AG08395 (cell line): ENCODE data around the gene TTC39A.
"Not testable (repeated sequence)": the region's sequence is repeated elsewhere in the genome, so short reads cannot be mapped to it uniquely, and the experiment has no call there.

Experiments
- DNase-seq: peaks from one replicate; pipeline ENCODE4 v3.0.0; 2012; ENCODE audit warnings: mixed read lengths, low spot score

TTC39A gene

DNA sequence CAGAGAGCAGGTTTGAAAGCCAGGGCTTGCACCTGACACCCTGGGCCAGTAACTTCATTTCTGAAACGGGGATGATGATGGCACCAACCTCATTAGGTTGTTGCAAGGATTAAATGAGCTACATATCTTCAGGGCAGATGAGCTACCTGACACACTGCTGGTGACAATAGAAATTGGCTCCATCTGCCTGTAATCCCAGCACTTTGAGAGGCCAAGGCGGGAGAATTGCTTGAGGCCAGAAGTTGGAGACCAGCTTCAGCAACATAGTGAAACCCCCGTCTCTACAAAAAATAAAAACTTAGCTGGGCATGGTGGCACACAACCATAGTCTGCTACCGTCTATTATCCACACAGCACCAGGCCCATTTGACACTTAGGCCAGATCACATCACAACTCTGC is 6.3 kb upstream of the TTC39A start:
- DNase-seq, result no peak

DNA sequence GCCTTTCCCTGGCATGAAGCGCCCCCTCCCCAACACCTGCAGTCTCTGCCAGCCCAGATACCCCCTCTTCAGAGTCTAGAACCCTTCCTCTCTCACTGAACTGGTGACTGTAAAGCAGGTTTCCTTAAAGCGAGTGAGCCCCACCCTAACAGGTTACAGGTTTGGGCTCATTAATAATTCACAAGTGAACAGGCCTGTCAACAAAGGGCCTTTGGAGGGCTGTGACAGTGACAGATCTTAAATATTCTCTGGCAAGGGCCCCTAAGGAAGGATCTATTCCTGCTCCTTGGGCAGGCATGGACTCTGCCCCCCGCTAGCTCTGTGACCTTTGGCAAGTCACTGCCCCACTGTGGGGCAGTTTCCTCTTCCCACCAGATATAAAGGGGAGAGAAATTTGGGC is 5.6 kb upstream of the TTC39A start:
- no peak for DNase-seq

DNA sequence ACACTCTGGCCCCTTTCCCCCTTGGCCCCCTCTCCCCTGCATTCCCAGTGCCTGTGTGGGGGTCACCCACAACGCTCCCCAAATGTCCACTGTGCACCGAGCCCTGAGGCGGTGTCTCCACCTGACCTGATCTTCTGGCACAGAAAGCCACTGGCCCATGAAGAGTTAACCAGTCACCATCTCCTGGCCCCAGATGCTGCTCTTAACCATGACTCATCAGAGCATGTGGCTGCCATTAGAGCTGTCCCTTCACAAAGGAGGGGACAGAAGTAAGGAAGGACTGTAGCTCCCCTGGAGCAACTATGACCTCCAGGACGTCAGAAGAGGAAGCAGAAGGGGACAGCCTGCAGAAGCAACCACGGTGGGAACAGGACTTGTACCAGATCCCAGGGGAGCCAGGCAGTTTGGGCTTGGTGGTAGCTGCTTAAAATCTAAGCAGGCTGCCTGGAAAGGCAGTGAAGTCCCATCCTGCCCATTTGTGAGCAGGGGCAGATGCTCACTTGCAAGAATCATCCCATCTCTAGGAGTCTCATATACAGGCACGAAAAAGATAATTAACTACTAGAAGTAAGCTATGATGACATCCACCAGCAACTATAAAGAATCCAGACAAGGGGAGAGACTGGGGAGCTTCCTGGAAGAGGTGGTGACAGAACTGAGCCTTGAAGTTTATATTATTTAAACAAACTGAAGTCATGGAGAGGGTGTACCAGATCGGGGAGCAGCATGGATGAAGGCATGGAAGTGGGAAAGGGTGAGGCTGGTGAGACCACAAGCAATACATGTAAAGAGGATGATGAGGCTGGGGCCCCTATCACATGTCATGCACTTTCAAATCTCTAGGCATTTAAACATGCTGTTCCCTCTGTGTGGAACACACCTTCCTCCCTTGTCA is 1.1 kb upstream of the TTC39A start:
- DNase-seq, result peak; percentile 80

DNA sequence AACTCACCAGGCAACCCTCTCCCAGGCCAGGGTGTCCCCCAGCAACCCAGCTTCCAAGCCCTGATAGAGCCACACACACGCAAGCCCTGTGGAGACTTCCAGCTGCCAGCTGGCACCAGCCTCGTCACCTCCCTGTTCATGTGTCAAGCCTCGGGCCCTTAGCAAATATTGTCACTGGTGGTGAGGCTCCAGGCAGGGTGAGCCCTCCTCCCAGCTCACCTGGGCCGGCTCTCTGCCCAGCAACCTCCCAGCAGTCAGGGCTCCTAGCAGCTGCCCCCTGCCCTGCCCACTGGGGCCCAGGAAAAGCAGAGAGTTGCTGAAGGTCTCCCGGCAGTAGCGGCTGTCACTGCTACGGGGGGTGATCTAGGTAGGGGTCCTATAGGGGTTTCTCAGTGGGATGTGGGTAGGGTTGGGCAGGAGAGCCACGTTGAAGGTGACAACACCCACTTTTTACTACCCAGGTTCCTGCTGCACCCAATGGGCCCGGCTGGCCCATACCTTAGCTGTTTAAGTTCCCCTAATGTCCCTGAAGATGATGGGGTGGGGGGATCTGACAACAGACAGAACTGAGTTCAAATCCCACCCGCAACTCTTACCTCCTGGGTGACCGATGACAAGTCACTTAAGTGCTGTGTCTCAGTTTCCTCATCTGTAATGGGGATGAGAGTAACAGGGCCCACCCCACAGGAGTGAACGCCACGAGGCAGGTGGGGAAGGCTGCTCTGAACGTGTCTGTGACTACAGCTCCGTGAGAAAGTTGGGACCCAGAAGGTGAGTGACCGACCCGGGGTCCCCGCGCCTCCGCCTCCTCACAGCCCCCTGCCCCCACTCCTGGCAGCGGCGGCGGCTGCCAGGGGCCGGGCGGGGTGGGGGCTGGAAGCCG is 678 bp downstream of the TTC39A start:
- no peak for DNase-seq

DNA sequence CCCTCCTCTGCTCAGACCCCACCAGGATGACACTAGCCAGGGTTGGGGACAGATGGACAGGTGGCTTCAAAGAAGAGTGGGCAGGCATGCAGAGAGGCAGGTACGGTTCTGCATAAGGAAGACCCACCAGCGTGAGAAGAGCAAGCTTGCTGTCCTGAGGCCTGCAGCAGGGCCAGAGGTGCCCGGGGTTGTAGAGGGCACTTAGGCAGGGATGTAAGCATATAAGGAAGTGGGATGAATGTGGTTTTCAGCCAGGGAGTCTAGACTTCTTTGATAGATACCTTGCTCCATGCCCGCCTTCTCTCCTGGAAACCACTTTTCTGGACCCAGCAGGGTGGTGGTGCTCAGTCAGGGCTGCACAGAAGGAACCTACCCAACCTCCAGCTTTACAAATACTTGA is 1.4 kb downstream of the TTC39A start:
- no peak for DNase-seq

DNA sequence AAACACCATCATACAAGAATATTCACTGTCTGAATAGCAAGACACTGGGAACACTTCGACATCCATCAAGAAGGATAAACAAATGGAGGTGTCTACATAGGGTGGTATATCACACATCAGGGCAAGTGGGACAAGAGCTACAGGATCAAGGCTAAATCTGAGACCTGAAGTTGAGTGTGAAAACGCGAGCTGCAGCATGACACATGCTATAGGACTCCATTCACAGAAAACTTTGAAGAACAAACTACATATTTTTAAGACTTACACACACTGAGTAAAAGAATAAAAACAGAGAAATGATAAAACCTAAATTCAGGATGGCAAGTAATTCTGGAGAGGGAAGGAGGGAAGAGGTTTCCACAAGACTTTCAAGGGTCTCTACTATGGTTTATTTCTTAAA is 2.1 kb downstream of the TTC39A start:
- no peak for DNase-seq

DNA sequence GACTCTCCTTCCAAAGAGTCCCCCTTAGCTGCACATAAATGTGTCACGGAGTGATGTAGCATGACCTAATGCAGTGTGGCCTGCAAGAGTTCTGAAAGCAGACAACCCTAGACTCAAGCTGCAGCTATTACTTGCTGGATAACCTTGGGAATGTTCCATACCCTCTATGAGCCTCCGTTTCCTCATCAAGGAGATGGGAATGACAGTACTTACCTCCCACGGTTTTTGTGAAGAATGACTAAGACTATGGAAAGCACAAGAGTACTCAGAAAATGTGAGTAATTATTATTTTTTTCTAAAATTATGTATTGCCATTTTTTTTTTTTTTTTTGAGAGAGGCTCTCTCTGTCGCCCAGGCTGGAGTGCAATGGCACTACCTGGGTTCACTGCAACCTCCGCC is 3.0 kb downstream of the TTC39A start:
- DNase-seq, result peak; percentile 29

DNA sequence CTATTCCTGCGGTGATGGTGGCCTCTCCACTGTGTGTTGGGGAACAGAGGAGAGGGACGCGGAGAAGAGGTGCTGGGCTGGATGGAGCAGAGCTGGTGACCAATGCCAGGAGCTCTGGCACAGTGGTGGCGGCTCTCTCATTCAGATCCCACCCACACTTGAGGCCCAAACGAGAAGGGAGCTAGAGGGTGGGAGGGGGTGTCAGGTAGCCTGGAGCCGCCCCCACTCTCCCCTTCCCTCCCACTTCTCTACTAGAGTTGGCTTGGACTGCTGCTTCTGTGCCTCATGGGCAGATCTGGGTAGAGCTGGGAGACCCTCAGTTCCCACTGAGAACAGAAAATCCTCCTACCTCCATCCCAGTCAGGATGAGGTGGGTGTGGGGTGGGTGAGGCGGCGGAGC is 3.5 kb downstream of the TTC39A start:
- DNase-seq, result no peak

DNA sequence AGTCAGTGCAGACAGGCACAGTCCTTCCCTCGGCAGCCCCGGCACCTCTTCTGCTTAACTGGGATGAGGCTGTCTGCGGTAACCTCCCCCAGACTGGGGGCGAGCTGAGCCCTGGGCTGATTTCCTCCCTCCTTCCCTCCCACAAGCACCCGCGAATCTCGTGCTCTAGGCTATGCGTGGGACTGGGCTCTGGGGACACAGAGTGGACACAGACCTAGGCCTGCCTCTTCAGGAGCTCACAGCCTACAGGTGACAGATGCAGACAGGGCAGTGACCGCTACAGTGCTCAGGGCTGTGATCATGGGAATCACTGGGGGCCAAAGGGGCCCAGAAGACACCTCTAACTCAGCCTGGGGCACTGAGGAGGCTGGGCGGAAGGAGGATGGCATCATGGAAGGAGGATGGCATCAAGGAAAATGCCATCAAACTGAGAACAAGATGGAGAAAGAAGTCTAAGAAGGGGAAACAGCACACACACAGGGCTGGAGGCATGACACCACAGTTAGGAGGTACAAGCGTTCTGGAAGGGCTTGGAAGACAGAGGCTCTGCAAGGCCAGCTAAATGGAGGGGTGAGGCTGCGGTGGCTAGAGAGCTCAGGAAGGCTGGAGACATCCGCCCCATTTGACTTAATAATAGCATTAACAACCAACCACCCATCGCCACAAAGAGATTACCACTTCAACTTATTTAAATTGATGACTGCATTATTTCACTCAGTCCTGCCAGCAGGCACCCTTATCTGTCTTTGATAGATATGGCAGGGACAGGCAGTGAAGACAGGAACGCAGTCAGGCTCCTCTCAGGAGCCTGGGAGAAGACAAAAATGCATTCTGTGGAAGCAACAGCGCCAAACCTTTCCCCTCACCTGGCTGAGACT is 4.2 kb downstream of the TTC39A start:
- no peak for DNase-seq

DNA sequence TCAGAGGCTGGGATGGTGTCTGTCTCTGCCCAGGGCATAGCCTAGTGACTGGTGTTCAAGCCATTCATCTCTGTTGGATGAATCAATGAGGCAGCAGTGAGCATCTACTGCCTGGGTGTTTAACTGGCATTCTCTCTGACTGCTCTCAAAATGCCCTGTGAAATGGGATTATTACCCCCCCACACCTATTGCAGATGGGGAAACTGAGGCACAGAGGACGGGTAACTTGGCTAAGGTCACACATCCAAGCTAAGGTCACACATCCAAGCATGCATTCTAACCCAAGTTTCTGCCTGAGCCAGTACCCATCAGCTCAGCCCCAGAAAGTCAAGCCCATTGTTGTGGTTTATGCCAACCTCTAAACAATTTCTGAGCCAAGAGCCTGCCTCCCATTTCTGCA is 5.0 kb downstream of the TTC39A start:
- no peak for DNase-seq

DNA sequence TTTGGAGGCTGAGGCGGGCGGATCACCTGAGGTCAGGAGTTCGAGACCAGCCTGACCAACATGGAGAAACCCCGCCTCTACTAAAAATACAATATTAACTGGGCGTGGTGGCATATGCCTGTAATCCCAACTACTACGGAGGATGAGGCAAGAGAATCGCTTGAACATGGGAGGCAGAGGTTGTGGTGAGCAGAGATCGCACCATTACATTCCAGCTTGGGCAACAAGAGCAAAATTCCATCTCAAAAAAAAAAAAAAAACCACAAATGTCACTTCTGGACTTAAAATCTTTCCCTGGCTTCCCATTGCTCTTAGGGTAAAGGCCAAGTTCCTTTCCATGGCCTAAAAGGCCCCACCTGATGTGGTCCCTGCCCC is 5.4 kb downstream of the TTC39A start:
- not testable (repeated sequence) for DNase-seq

DNA sequence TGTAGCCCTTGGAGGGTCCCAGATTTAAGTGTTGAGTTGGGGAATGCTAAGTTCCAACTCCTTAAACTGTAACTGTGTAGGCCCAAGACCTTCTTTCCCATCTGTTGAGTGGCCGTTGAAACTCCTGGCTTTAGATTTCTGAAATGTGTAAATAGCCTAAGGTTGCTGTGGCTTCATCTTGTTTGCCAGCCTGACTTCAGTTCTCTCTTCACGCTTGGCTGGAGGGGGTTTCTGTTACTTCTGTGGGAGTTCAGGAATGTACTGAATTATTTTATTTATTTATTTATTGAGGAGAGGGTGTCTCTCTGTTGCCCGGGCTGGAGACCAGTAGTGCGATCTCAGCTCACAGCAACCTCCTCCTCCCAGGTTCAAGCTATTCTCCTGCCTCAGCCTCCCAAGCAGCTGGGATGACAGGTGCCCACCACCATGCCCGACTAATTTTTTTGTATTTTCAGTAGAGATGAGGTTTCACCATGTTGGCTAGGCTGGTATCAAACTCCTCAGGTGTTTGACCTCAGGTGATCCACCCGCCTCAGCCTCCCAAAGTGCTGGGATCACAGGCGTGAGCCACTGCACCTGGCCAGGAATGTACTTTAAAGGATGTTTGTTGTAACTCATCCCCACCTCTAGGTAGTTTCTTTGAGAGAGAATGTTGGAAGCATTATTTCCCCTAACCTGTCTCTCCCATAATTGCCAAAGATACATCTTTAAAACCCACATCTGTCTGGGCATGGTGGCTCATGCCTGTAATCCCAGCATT is 5.9 kb downstream of the TTC39A start:
- DNase-seq, result no peak

DNA sequence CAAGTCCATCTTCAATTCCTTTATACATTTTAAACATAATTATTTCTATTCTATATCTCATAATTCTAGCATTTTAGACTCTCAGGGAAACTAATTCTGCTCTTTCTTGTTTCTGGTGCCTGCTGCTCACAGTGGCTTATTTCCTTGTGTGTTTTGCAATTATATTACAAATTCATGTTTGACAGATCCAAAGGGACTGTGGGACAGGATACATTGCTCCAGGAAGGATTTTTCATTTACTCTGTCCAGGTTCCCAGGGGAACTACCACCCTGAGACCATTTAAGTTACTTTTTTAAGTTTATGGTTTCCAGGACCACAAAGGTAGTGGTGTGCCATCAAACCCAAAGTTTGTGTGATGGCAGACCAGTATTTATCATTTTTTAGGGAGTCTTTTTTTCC is 6.6 kb downstream of the TTC39A start:
- no peak for DNase-seq

DNA sequence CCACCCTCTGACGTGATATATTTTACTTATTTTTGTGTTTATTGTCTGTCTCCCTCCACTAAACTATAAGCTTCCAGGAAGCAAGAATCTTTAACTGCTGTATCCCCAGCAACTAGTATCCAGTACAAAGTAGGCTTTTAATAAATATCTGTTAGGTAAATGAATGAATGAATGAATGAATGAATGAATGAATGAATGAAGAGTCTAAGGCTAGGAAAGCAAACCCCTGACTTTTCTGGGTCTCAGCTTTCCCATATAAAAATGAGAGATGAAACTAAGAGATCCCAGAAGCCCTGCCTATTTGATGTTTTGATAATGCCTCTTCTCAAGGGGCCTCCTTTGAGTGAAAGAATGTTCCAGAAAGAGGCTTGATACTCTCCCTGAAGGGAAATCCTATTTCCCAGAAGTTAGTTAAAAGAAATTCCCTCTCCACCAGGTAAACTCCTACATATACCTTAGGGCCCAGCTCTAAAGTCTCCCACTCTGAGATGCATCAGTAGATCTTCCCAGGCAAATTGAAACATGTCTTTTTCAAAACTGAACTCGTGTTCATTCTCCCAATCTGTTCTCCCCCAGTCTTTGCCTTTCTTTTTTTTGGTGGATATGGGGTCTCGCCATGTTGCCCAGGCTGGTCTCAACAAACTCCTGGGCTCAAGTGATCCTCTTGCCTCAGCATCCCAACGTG is 7.8 kb downstream of the TTC39A start:
- no peak for DNase-seq

DNA sequence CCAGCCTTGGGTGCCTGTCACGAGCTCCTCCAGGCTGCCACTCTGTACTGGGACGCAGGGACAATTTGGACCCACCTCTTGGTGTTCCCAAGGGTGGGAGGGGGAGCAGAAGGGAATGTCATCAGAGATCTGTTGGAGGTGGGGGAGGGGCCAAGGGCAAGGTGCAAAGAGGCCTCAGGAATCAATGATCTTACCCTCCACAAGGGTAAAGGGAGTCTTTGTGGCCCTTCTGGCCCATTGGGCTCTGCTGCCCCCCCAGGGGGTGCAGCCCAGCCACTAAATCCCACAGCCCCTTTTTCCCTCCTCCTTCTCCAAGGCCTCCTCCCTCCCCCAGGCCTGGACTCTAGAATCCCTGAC is 8.5 kb downstream of the TTC39A start:
- no peak for DNase-seq

DNA sequence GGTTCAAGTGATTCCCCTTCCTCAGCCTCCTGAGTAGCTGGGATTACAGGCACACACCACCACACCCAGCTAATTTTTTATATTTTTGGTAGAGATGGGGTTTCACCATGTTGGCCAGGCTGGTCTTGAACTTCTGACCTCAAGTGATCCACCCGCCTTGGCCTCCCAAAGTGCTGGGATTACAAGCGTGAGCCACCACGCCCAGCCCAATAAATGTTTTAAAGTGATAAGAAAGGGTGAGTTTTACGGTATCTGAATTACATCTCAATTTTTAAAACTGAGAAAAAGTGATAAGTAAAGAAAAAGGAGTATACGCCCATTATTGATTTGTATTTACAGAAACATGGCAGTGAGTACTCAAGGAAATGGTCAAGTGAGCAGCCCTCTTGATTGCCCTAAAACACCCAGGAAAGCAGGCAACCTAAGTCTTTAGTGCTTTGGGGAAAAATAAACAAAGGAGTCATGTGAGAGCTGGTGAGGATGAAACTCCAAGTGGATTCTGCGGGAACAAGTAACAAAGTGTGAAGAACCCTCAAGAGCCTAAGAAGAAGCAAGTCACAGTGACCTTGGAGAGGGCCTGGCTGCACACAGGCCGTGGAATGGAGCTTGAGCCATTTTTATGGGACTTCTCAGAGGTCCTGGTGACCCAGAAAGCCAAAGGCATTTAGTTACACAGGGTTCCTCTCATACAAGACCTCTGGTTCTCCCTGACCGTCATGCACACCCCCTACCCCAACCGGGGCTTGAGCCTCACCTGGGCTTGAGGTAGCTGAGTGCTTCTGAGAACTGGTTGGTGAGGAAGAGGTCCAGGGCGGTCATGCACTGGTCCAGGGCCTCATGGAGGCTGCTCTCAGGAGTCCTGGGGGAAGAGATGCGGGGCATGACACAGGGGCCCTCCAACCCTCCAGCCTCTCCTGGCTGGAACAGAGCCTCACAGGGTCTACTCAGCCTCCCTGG is 9.1 kb downstream of the TTC39A start:
- no peak for DNase-seq

DNA sequence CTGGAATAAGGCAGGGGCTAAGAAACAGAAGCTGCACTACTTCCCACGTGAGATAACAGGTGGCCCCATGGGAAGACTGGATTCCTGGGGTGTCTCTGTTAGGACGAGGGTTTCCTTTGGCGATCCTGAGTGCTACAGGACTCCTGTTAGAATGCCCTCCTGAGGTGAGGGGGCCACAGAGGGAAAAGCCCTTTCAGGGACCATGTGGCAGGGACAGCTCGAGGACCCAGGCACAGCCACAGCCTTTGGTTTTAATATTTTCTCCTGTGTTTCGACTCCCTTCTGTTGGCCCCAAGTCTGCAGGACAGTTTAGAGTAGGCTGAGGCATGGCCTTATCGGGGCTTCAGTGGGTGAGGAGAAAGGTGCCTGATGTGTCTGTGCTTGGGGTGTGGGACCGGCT is 12.6 kb downstream of the TTC39A start:
- DNase-seq, result no peak

DNA sequence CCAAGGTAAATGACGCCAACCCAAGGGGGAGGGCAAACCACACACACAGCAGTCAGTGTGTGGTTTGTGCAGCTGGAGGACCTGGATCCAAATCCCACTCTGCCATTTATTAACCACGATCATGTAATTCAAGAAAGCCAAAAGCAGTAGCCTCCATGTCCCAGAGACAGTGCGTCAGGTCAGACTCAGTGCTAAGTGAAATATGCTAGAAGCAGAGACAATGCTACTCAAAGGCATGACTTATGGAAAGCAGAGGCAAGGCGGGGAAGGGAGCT is 13.6 kb downstream of the TTC39A start:
- DNase-seq, result no peak

DNA sequence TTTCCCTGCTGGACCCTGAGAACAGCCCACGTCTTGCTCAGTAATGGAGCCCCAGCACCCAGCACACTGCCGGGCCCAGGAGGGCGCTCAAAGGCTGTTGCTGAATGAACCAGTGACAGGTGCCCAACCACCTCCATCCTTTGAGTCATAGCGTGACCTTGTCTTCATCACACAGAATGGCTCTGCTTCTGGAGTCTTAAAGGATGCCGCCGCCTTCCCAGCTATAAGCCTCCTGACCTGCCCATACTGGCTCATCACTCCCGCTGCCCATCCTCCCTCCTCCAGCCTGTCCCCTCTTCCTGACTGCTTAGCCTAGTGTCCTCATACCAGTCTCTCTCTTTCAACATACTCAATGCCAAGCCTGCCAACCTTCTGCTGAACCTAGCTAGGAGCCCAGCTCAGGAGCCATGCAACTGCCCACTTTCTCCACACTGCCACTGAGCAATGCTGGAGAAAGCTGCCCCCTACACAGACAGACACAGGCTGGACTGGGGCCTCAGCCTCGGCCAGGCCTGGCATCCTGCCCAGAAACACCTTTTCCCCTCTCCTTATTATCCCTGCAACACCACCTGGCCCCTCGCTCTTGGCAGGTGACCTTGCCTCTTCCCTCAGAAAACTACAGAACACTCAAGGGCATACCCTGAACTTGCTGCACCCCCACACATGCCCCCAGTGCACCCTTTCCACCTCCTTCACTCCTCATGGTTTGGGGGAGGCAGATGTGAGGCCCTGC is 14.1 kb downstream of the TTC39A start:
- no peak for DNase-seq
